OCI-LY3 (cell line): ENCODE measurements around the gene ZGRF1.

Experiments
- H2AFZ ChIP-seq: fragments of 200-600, 300-600 bp; shearing (Covaris generic); 2 replicates; pipeline ENCODE4 v1.6.0; 2014; ENCODE audit warnings: antibody characterized with exemption, low read depth, low read length
- H3K27ac ChIP-seq: fragments of 200-600, 300-600 bp; sonication (generic); 2 replicates; pipeline ENCODE4 v1.5.1; 2014; ENCODE audit warnings: mild to moderate bottlenecking, low read length, moderate library complexity, mixed read lengths
- H3K27me3 ChIP-seq: fragments of 200-600, 300-600 bp; sonication (generic); 2 replicates; pipeline ENCODE4 v1.6.1; 2014; ENCODE audit warnings: low read depth, low read length, mixed read lengths
- H3K36me3 ChIP-seq: fragments of 200-600, 300-600 bp; sonication (generic); replicated peaks from 2 replicates; pipeline ENCODE3; 2014; ENCODE audit warnings: low read depth, low read length, mixed read lengths
- H3K4me1 ChIP-seq: fragments of 300-600, 200-600 bp; sonication (generic); 2 replicates; pipeline ENCODE4 v1.6.1; 2014; ENCODE audit warnings: low read length, mixed read lengths
- H3K4me2 ChIP-seq: fragments of 200-600, 300-600 bp; sonication (generic); 2 replicates; pipeline ENCODE4 v1.6.1; 2014; ENCODE audit warnings: low read length, mixed read lengths
- H3K4me3 ChIP-seq: fragments of 300-600, 200-600 bp; sonication (generic); 2 replicates; pipeline ENCODE4 v1.5.1; 2014; ENCODE audit warnings: antibody characterized with exemption, mild to moderate bottlenecking, low read length, moderate library complexity
- H3K79me2 ChIP-seq: fragments of 300-600, 200-600 bp; shearing (Covaris generic); 2 replicates; pipeline ENCODE4 v1.6.1; 2014; ENCODE audit warnings: mild to moderate bottlenecking, low read length, mixed read lengths
- H3K9ac ChIP-seq: fragments of 300-600, 200-600 bp; shearing (Covaris generic); 2 replicates; pipeline ENCODE4 v1.6.0; 2014; ENCODE audit warnings: mild to moderate bottlenecking, low read length, moderate library complexity
- H3K9me3 ChIP-seq: fragments of 200-600, 300-600 bp; shearing (Covaris generic); 2 replicates; pipeline ENCODE4 v1.6.1; 2014; ENCODE audit warnings: low read length, mixed read lengths; ENCODE audit not compliant: insufficient read depth
- H4K20me1 ChIP-seq: fragments of 200-600, 300-600 bp; sonication (generic); 2 replicates; pipeline ENCODE4 v1.6.1; 2016; ENCODE audit warnings: low read length, mixed read lengths; ENCODE audit not compliant: insufficient read depth
- CTCF ChIP-seq: fragments of 200-600, 300-600 bp; sonication (generic); IDR thresholded peaks from 2 replicates; pipeline ENCODE4 v1.5.1; 2014; ENCODE audit warnings: antibody characterized with exemption, low read length, low read depth
- EZH2phosphoT487 ChIP-seq: fragments of 200-600 bp; shearing (Covaris generic); IDR thresholded peaks from 2 replicates; pipeline ENCODE4 v1.6.1; 2018; ENCODE audit warnings: antibody characterized with exemption, mixed run types, low read depth

Gene ZGRF1

GRCh38 chr4:112540695-112541094 lies 96.0 kb downstream of the ZGRF1 start:
- H3K36me3 ChIP-seq = peaks cover 7% of the 10 kb centered on the region
- H3K79me2 ChIP-seq = no peaks in the 10 kb centered on the region
- no peaks in the 10 kb centered on the region for H3K27me3 ChIP-seq
- peaks cover 7% of the 10 kb centered on the region for H3K4me1 ChIP-seq
- H3K9ac ChIP-seq = no peak overlapping the region
- H3K9me3 ChIP-seq = no peaks in the 10 kb centered on the region
- no peak overlapping the region for H2AFZ ChIP-seq
- H4K20me1 ChIP-seq = no peaks in the 10 kb centered on the region
- no peak for TF ChIP-seq CTCF
- no peak for TF ChIP-seq EZH2phosphoT487
- no peak overlapping the region for H3K27ac ChIP-seq
- no peak overlapping the region for H3K4me3 ChIP-seq
- no peak overlapping the region for H3K4me2 ChIP-seq

- H3K79me2 ChIP-seq = no peaks in the 10 kb centered on the region
- TF ChIP-seq EZH2phosphoT487 (no peak), CTCF (no peak)
- H3K4me2 ChIP-seq = no peak overlapping the region
- H3K4me1 ChIP-seq = no peaks in the 10 kb centered on the region
- H4K20me1 ChIP-seq = no peaks in the 10 kb centered on the region
- H3K27me3 ChIP-seq = no peaks in the 10 kb centered on the region
- H3K4me3 ChIP-seq = no peak overlapping the region
- no peaks in the 10 kb centered on the region for H3K9me3 ChIP-seq
- H3K36me3 ChIP-seq = peaks cover 4% of the 10 kb centered on the region
- H2AFZ ChIP-seq = no peak overlapping the region
- no peak overlapping the region for H3K27ac ChIP-seq
- H3K9ac ChIP-seq = no peak overlapping the region
Observed at GRCh38 chr4:112536123-112536522, 100.6 kb downstream of the ZGRF1 start.

GRCh38 chr4:112532267-112532666 lies 104.4 kb downstream of the ZGRF1 start:
- no peaks in the 10 kb centered on the region for H3K36me3 ChIP-seq
- no peak overlapping the region for H3K4me3 ChIP-seq
- H3K4me2 ChIP-seq = no peak overlapping the region
- H4K20me1 ChIP-seq = no peaks in the 10 kb centered on the region
- H3K27me3 ChIP-seq = no peaks in the 10 kb centered on the region
- no peaks in the 10 kb centered on the region for H3K4me1 ChIP-seq
- TF ChIP-seq CTCF (no peak), EZH2phosphoT487 (no peak)
- H3K27ac ChIP-seq = no peak overlapping the region
- H3K79me2 ChIP-seq = no peaks in the 10 kb centered on the region
- no peak overlapping the region for H2AFZ ChIP-seq
- H3K9ac ChIP-seq = no peak overlapping the region
- H3K9me3 ChIP-seq = no peaks in the 10 kb centered on the region

GRCh38 chr4:112531146-112531545 lies 105.6 kb downstream of the ZGRF1 start:
- H3K36me3 ChIP-seq = no peaks in the 10 kb centered on the region

More at GRCh38 chr4:112531146-112531545, 105.6 kb downstream of the ZGRF1 start:
- TF ChIP-seq CTCF = no peak
- TF ChIP-seq EZH2phosphoT487 = no peak
- H3K79me2 ChIP-seq = no peaks in the 10 kb centered on the region
- H3K27me3 ChIP-seq = no peaks in the 10 kb centered on the region
- no peak overlapping the region for H3K4me2 ChIP-seq
- H3K27ac ChIP-seq = no peak overlapping the region
- no peaks in the 10 kb centered on the region for H3K4me1 ChIP-seq
- H4K20me1 ChIP-seq = no peaks in the 10 kb centered on the region
- no peak overlapping the region for H3K4me3 ChIP-seq
- no peak overlapping the region for H3K9ac ChIP-seq
- H3K9me3 ChIP-seq = no peaks in the 10 kb centered on the region
- no peak overlapping the region for H2AFZ ChIP-seq
